NK-92 (cell line): ENCODE measurements around the gene P3H3.

Experiments
- DNase-seq: peaks from one replicate; lab custom pipeline; 2025; ENCODE audit not compliant: unreplicated experiment; lab: John Stamatoyannopoulos, UW

Gene P3H3

GRCh38 chr12:6826125-6826733 lies 2.0 kb upstream of the P3H3 start:
- DNase-seq: no peak

- no peak for DNase-seq
These were observed 1.3 kb upstream of the P3H3 start for GRCh38 chr12:6826734-6827436.

GRCh38 chr12:6827437-6827911 lies 733 bp upstream of the P3H3 start:
- DNase-seq: no peak

GRCh38 chr12:6828781-6829535 lies 751 bp downstream of the P3H3 start:
- DNase-seq: no peak

- DNase-seq: no peak
These were observed 1.5 kb downstream of the P3H3 start for GRCh38 chr12:6829536-6830220.

- no peak for DNase-seq
These were observed 2.2 kb downstream of the P3H3 start for GRCh38 chr12:6830286-6830890.

GRCh38 chr12:6830999-6831398 lies 2.8 kb downstream of the P3H3 start:
- no peak for DNase-seq

- no peak for DNase-seq
These were observed 3.3 kb downstream of the P3H3 start for GRCh38 chr12:6831450-6831995.

GRCh38 chr12:6832125-6832524 lies 3.9 kb downstream of the P3H3 start:
- no peak for DNase-seq

- no peak for DNase-seq
These were observed 5.1 kb downstream of the P3H3 start for GRCh38 chr12:6833189-6833890.

- no peak for DNase-seq
These were observed 6.0 kb downstream of the P3H3 start for GRCh38 chr12:6834254-6834653.

GRCh38 chr12:6834873-6835272 lies 6.7 kb downstream of the P3H3 start:
- no peak for DNase-seq

- DNase-seq: no peak
These were observed 8.6 kb downstream of the P3H3 start for GRCh38 chr12:6836851-6837250.

GRCh38 chr12:6837370-6838060 lies 9.3 kb downstream of the P3H3 start:
- DNase-seq: no peak

- DNase-seq: no peak
These were observed 10.6 kb downstream of the P3H3 start for GRCh38 chr12:6838854-6839253.

GRCh38 chr12:6839482-6840201 lies 11.4 kb downstream of the P3H3 start:
- DNase-seq: no peak

- no peak for DNase-seq
These were observed 12.1 kb downstream of the P3H3 start for GRCh38 chr12:6840330-6840729.

GRCh38 chr12:6840761-6841515 lies 12.7 kb downstream of the P3H3 start, which contains the start of gene GNB3:
Gene GNB3, plus strand, starts transcription at chr12:6840925. Its CDS starts 363 bp downstream, at chr12:6841288.
- DNase-seq: no peak
